GM18520 (cell line): ENCODE data around the gene ZNF367.
"Not testable (repeated sequence)": the region's sequence is repeated elsewhere in the genome, so short reads cannot be mapped to it uniquely, and the experiment has no call there.

Experiments used
- ATAC-seq: cut with Tn5 transposase; IDR thresholded peaks from one replicate; pipeline ENCODE4 v1.9.1; 2021; ENCODE audit not compliant: unreplicated experiment

The ZNF367 gene

GRCh38 chr9:96400132-96400910, 17.8 kb downstream of the ZNF367 start:
- no peak for ATAC-seq

DNA sequence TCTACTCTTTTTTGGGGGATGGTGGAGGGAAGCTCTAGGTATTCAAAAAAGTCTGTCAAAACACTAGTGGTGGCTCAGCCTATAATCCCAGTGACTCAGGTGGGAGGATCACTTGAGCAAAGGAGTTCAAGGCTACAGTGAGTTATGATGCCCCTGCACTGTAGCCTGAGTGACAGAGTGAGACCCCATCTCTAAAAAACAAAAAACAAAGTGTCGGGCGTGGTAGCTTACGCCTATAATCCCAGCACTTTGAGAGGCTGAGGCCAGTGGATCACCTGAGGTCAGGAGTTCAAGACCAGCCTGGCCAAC, 18.9 kb downstream of the ZNF367 start:
- ATAC-seq = no peak

GRCh38 chr9:96398582-96399324, 19.4 kb downstream of the ZNF367 start:
- no peak for ATAC-seq

GRCh38 chr9:96395964-96396363, 22.2 kb downstream of the ZNF367 start:
- no peak for ATAC-seq

DNA sequence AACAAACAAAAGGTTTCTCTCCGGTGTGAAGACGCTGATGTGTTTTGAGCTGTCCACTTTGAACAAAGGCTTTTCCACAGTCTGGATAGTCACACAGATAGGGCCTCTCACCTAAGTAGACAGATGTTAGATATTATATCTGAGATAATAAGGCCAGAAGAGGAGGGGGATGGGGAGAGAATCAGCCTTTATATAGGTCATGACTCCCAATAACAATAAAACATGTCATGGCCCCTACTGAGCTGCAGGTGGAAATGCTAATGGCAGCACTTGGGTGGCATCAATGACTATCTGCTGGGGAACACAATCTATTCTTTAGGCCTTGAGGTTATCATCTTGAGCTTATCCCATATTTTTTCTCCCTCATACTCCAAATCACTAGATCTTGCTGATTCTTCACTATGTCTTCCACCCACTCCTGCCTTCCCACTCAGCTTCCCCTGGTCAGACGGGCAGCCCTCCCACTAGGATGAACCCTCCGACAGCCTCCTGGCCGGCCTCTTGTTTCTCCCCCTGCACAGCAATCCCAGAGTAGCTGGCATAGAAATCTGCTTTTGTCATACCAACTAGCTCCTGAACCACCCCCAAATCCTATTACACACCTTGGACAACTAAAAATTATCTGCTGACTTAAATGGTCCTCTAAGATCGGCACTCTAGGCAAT, 23.2 kb downstream of the ZNF367 start:
- no peak for ATAC-seq

DNA sequence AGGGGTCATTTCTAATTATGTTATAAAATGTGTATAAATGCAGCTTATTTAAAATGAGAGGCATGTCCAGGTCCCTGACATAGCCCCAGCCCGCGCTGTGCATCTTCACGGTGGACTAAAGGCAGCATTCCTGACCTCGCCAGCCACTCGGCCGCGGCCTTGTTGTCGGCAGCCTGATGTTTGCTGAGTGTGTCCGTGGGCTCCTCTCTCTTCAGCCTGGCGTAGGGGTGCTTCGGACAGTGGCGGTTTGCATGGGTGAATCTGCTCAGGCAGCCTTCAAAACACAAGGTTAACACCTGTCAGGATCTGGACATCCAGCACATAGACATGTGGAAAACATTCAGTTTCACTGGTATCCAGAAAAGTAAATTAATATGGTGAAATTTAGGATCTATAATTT, 25.9 kb downstream of the ZNF367 start:
- no peak for ATAC-seq

GRCh38 chr9:96391021-96391765, 27.0 kb downstream of the ZNF367 start:
- no peak for ATAC-seq

DNA sequence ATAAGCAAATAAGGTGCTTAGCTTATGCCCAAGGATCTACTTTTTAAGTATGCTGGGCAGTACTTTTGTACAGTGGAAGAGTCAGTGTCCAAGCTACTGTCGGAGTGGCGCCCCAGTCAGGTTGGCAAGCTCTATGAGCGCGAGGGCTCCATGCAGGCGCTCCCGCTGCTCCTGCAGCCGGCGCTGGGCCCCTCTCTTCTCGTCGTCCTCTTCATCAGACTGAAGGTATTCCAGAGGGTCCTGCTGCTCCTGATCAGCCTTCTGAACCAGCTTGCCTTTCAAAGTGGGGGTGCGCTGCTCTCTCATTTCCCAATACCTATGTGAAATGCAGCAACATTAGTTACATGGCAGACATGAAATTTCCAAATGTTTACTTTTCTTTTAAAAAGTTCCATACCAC, 30.0 kb downstream of the ZNF367 start:
- no peak for ATAC-seq

DNA sequence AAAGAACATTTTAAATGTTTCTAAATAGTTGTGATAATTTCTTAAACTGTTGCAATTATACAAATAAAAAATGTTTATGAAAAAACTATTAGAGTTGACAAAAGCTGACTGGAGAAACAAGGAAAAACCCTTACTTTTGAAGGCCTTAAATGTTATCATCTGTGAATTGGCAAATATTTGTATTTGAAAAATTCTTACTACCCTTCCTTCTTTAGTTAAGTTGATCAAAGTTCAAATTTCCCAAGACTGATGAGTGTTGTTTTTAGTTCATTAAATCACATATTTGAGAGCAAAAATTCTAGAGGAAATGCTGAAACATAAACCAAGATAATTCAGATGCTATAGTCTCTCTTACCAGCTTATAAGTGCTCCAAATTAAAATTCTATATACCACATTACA, 32.0 kb downstream of the ZNF367 start:
- no peak for ATAC-seq

DNA sequence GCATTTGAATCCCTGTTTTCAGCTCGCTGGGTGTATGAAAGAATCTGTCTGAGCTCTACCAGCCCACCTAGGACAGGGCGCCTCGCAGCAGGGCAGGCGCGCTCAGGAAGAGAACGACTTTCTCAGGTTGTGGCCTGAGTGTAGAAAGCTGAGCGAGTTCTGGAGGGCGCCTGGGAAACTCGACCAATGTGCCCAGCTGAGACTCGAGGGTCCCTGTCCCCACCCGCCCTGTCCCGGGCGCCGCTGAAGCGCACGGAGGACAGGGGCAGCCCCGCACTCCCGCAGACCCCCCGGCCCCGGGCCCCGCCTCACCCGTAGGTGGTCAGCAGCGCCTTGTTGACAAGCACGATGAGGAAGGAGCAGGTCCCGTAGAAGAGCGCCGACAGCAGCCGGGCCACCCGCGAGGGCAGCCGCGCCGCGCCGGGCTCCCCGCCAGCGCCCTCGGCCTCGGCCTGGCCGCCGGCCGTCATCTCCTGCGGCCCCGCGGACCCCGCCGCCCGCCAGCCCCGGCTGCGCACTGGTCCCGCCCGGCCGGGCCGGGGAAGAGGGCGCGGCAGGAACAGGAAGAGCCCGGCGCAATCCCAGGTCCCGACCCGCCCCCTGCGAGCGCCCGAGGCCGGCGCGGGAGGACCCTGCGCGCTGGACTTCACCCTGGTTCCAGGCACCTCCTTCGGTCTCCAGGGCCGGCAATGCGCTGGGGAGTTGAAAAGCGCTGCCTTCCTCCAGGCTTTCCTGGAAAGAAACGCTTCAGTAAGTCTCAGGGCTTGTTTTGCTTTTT, 34.8 kb downstream of the ZNF367 start, which contains the start of gene SLC35D2:
SLC35D2 (minus strand) TSS at position 547 of the 778 bp plus-strand sequence; CDS start at position 470, 77 bp downstream.
- ATAC-seq = no peak

- ATAC-seq = no peak
Measured at GRCh38 chr9:96382839-96383164, 35.4 kb downstream of the ZNF367 start.

- no peak for ATAC-seq
Measured at GRCh38 chr9:96382175-96382574, 36.0 kb downstream of the ZNF367 start.

DNA sequence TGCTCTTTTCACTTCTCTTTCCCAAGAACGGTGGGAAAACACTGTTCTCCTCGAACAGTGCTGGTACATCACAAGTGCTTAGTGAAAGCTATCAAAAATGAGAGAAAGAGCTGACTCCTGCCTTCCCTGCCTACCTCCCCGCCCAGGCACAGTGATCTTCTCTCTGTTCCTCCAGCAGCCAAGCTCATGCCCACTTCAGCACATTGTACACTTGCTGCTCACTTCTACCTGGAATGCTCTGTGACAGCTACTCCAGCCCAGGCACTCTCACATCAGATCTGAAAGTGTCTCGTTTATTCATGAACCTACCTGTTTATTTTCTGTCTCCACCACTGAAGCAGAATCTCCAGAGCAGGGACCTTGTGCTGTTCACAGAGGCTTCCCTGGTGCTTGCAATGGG, 36.5 kb downstream of the ZNF367 start:
- ATAC-seq = no peak

DNA sequence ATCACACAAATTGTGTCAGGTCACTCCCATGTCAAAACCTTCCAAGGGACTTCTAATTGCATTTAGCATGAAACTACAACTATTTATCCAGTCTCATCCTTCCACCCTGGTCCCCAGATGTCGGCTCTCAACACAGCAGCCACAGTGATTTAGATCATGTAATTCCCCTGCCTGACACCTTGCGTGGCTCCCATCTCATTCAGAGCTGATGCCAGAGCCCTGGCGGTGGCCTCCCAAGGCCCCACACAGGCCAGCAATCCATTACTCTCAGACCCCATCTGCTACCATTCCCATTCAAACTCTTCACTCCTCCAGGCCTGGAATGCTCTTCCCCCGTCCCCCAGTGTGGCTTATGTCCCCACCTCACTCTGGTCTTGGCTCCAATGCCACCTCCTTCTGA, 37.0 kb downstream of the ZNF367 start:
- ATAC-seq = no peak

GRCh38 chr9:96379461-96379860, 38.7 kb downstream of the ZNF367 start:
- no peak for ATAC-seq

- ATAC-seq = no peak
Measured at GRCh38 chr9:96378187-96378586, 40.0 kb downstream of the ZNF367 start.

- ATAC-seq = no peak
Measured at GRCh38 chr9:96376891-96377874, 41.0 kb downstream of the ZNF367 start.

DNA sequence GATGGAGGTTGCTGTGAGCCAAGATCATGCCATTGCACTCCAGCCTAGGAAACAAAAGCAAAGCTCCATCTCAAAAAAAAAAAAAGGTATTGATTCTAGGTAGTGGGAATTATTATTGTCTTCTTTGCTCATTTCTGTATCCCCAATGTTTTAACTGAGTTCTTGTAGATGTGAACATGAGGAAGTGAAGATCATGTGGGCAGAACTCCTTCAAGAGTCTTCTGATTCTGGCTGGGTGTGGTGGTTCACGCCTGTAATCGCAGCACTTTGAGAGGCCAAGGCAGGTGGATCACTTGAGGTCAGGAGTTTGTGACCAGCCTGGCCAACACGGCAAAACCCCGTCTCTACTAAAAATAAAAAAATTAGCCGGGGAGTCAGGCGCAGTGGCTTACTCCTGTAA, 42.7 kb downstream of the ZNF367 start:
- ATAC-seq = not testable (repeated sequence)

DNA sequence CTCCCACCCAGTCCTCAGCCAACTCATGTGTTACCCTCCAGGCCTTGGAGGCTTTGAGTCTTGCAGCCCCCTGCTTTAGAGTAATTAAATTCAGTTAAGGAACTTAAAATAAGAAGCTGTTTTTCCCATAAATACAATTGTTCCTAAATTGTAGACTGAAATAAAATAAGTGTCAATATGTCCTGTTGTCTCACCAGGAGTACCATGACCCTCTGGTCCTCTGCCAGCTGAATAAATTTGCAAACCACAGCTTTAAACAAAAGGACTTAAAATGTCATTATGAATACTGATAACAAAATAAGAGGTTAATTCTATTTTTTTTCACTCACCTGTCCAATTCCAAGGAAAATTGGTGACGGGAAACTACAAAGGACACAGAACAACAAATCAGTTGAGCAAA, 50.2 kb downstream of the ZNF367 start:
- ATAC-seq = no peak
